ENCODE measurements around the gene NKAPL. TPM values are rescaled to one million over a fixed set of nuclear protein-coding genes. Genes with fewer than 3 reads are reported as not detected.

The NKAPL gene
- total and polyA plus RNA-seq, 2 of the 13 experiments (the other 11 are each of a cell fraction or from before 2014, with no cell fraction given) = not detected

- peak; percentile 33 for TF ChIP-seq MED1 (CRISPR knock-in tag; IDR thresholded peaks at IDR 0.05)
- TF ChIP-seq CHD2 (IDR thresholded peaks at IDR 0.05; ENCODE audit: low read depth, low read length) = no peak
- no peak for TF ChIP-seq TOE1 (CRISPR knock-in tag; IDR thresholded peaks at IDR 0.05)
- TF ChIP-seq TARDBP (CRISPR knock-in tag; IDR thresholded peaks at IDR 0.05) = peak; percentile 47; the same call in 1 of the 2 replicates
- no peak for TF ChIP-seq ZNF33A (CRISPR knock-in tag; IDR thresholded peaks at IDR 0.05; ENCODE audit: borderline replicate concordance)
- TF ChIP-seq, protein P1, sequence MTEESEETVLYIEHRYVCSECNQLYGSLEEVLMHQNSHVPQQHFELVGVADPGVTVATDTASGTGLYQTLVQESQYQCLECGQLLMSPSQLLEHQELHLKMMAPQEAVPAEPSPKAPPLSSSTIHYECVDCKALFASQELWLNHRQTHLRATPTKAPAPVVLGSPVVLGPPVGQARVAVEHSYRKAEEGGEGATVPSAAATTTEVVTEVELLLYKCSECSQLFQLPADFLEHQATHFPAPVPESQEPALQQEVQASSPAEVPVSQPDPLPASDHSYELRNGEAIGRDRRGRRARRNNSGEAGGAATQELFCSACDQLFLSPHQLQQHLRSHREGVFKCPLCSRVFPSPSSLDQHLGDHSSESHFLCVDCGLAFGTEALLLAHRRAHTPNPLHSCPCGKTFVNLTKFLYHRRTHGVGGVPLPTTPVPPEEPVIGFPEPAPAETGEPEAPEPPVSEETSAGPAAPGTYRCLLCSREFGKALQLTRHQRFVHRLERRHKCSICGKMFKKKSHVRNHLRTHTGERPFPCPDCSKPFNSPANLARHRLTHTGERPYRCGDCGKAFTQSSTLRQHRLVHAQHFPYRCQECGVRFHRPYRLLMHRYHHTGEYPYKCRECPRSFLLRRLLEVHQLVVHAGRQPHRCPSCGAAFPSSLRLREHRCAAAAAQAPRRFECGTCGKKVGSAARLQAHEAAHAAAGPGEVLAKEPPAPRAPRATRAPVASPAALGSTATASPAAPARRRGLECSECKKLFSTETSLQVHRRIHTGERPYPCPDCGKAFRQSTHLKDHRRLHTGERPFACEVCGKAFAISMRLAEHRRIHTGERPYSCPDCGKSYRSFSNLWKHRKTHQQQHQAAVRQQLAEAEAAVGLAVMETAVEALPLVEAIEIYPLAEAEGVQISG (CRISPR knock-in tag; IDR thresholded peaks at IDR 0.05) = peak; percentile 96
- no peak for TF ChIP-seq DNMT3B (CRISPR knock-in tag; conservative IDR thresholded peaks at IDR 0.05)
- TF ChIP-seq, protein P2, sequence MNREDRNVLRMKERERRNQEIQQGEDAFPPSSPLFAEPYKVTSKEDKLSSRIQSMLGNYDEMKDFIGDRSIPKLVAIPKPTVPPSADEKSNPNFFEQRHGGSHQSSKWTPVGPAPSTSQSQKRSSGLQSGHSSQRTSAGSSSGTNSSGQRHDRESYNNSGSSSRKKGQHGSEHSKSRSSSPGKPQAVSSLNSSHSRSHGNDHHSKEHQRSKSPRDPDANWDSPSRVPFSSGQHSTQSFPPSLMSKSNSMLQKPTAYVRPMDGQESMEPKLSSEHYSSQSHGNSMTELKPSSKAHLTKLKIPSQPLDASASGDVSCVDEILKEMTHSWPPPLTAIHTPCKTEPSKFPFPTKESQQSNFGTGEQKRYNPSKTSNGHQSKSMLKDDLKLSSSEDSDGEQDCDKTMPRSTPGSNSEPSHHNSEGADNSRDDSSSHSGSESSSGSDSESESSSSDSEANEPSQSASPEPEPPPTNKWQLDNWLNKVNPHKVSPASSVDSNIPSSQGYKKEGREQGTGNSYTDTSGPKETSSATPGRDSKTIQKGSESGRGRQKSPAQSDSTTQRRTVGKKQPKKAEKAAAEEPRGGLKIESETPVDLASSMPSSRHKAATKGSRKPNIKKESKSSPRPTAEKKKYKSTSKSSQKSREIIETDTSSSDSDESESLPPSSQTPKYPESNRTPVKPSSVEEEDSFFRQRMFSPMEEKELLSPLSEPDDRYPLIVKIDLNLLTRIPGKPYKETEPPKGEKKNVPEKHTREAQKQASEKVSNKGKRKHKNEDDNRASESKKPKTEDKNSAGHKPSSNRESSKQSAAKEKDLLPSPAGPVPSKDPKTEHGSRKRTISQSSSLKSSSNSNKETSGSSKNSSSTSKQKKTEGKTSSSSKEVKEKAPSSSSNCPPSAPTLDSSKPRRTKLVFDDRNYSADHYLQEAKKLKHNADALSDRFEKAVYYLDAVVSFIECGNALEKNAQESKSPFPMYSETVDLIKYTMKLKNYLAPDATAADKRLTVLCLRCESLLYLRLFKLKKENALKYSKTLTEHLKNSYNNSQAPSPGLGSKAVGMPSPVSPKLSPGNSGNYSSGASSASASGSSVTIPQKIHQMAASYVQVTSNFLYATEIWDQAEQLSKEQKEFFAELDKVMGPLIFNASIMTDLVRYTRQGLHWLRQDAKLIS (CRISPR knock-in tag; IDR thresholded peaks at IDR 0.05) = no peak
- TF ChIP-seq EZH2 (conservative IDR thresholded peaks at IDR 0.05; ENCODE audit: low read depth, low read length) = no peak
- TF ChIP-seq GATAD2A (CRISPR knock-in tag; IDR thresholded peaks at IDR 0.05) = peak; percentile 55
- TF ChIP-seq, protein P3, sequence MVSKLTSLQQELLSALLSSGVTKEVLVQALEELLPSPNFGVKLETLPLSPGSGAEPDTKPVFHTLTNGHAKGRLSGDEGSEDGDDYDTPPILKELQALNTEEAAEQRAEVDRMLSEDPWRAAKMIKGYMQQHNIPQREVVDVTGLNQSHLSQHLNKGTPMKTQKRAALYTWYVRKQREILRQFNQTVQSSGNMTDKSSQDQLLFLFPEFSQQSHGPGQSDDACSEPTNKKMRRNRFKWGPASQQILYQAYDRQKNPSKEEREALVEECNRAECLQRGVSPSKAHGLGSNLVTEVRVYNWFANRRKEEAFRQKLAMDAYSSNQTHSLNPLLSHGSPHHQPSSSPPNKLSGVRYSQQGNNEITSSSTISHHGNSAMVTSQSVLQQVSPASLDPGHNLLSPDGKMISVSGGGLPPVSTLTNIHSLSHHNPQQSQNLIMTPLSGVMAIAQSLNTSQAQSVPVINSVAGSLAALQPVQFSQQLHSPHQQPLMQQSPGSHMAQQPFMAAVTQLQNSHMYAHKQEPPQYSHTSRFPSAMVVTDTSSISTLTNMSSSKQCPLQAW (CRISPR knock-in tag; IDR thresholded peaks at IDR 0.05) = peak; percentile 36; the same call in 1 of the 2 replicates
- peak; percentile 66 for TF ChIP-seq ZNF274 (CRISPR knock-in tag; IDR thresholded peaks at IDR 0.05)
- TF ChIP-seq KLF13 (CRISPR knock-in tag; IDR thresholded peaks at IDR 0.05) = peak; percentile 68; the same call in 1 of the 2 replicates
- TF ChIP-seq ZUFSP (CRISPR knock-in tag; IDR thresholded peaks at IDR 0.05; ENCODE audit: borderline replicate concordance) = no peak
- TF ChIP-seq, protein P4, sequence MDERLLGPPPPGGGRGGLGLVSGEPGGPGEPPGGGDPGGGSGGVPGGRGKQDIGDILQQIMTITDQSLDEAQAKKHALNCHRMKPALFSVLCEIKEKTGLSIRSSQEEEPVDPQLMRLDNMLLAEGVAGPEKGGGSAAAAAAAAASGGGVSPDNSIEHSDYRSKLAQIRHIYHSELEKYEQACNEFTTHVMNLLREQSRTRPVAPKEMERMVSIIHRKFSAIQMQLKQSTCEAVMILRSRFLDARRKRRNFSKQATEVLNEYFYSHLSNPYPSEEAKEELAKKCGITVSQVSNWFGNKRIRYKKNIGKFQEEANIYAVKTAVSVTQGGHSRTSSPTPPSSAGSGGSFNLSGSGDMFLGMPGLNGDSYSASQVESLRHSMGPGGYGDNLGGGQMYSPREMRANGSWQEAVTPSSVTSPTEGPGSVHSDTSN (CRISPR knock-in tag; IDR thresholded peaks at IDR 0.05) = no peak
- TF ChIP-seq ZBTB8A (CRISPR knock-in tag; IDR thresholded peaks at IDR 0.05; ENCODE audit: borderline replicate concordance, low read depth) = peak; percentile 94; the same call in 1 of the 2 replicates
Measured at GRCh38 chr6:28218312-28219248, 40.5 kb upstream of the NKAPL start (continued).

Data from HepG2 (cell line).